Measurements from ENCODE around the gene SKIDA1.
A peak's percentile ranks its signal among the peaks of the same experiment; 100 is the strongest.

SKIDA1 gene

DNA sequence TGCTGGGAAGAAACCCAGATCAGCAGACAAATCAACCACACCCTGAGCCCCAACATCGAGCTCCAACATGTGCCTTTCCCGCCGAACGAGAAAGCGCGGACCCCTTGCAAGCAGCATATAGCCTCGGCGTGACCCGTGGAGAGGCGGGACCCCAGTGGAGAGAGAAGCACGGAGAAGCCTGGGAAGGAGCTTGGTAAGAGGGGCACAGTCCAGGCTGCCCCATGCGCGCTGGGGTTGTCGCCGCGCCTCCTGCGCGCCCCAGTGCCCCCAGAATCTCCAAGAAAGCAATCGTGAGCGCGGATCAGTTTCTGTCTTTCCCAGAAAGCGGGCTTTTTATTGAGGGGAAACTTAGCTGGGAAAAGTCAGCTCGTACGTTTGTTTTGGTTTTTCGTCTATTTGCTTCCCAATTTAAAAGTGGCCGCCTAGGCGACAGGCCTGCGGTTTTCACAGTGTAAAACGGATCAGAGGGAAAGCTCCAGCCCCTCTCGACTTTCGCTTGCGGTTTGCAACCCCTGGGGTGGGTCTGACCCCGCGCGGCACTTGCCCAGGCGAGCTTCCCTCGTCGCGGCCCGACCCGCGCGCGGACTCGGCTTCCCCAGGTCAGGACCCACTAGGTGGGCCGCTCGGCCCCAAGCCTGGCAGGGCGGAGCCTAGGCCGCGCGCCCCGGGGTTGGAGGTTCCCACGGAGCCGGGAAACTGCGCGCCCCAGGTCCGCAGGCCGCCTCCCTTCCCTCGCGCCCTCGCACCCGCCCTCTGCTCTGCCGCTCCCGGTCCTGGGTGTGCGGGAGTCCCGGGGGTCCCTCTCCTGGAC is 31.1 kb downstream of the SKIDA1 start:
- no peak for DNase-seq (ENCODE audit: low read depth)
- H3K4me3 ChIP-seq (ENCODE audit: low read depth, low read length): peak overlapping the region; percentile 74
- TF ChIP-seq, protein P1, sequence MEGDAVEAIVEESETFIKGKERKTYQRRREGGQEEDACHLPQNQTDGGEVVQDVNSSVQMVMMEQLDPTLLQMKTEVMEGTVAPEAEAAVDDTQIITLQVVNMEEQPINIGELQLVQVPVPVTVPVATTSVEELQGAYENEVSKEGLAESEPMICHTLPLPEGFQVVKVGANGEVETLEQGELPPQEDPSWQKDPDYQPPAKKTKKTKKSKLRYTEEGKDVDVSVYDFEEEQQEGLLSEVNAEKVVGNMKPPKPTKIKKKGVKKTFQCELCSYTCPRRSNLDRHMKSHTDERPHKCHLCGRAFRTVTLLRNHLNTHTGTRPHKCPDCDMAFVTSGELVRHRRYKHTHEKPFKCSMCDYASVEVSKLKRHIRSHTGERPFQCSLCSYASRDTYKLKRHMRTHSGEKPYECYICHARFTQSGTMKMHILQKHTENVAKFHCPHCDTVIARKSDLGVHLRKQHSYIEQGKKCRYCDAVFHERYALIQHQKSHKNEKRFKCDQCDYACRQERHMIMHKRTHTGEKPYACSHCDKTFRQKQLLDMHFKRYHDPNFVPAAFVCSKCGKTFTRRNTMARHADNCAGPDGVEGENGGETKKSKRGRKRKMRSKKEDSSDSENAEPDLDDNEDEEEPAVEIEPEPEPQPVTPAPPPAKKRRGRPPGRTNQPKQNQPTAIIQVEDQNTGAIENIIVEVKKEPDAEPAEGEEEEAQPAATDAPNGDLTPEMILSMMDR (IDR thresholded peaks at IDR 0.05; ENCODE audit: low read depth, low read length, missing control alignments): no peak

DNA sequence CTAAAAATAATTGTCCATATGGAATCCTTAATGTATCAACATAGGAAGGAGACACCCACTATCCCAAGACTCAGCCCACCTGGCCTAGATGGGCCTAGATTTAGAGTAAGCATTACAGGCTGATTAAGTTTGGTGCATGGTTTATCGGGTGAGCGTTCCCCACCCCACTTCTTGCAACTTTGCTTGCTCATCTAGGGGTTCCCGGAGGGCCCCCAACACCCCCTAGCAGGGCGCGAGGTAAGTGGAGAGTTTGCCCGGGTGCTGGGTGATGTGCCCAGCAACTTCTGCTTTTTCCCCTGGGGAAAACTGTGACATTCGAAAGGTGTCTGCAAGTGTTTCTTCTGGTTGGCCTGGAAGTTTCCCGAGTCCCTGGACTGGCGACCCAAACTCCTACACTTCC is 31.7 kb downstream of the SKIDA1 start:
- no peak overlapping the region; the same call in 1 of the 2 replicates for H3K4me3 ChIP-seq (ENCODE audit: low read depth, low read length)
- TF ChIP-seq, protein P1 (IDR thresholded peaks at IDR 0.05; ENCODE audit: low read depth, low read length, missing control alignments): no peak
- no peak for DNase-seq (ENCODE audit: low read depth)

DNA sequence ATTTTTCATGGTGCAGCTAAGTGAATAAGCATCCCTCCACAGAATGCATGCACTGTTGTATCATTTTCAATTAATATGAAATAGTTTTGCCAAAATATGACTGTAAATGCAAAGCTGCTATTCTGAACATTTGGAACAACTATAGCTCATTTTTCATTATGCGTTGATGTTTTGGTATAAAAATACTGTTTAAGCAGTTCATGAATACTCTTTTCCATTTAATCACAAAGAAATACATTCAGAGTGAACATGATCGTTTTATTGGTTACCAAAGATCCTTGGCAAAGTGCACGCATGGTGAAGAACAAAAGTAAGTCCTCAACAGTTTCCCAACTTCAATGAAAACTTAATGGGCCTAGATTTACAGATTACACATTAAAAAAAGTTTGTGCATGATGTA is 33.1 kb downstream of the SKIDA1 start:
- H3K4me3 ChIP-seq (ENCODE audit: low read depth, low read length): no peak overlapping the region
- TF ChIP-seq, protein P1 (IDR thresholded peaks at IDR 0.05; ENCODE audit: low read depth, low read length, missing control alignments): no peak
- DNase-seq (ENCODE audit: low read depth): no peak

DNA sequence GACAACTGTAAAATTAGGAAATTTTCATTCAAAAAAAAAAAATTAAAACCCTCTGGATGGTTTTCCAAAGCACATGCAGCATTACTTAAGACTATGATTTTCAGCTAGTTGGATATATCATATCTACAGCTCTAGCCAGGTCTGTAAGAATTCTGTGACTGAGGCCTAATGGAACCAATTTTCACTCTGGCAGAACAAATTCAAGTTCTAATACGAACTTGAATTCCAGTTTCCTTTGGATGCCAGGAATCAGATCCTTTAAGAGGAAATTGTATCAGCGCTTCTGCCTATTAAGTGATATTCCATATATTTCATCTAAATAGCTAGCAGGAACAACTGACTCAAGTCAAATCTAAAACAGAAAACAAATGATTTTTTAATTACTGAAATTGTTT is 34.8 kb downstream of the SKIDA1 start:
- no peak for DNase-seq (ENCODE audit: low read depth)
- no peak overlapping the region for H3K4me3 ChIP-seq (ENCODE audit: low read depth, low read length)
- TF ChIP-seq, protein P1 (IDR thresholded peaks at IDR 0.05; ENCODE audit: low read depth, low read length, missing control alignments): no peak

DNA sequence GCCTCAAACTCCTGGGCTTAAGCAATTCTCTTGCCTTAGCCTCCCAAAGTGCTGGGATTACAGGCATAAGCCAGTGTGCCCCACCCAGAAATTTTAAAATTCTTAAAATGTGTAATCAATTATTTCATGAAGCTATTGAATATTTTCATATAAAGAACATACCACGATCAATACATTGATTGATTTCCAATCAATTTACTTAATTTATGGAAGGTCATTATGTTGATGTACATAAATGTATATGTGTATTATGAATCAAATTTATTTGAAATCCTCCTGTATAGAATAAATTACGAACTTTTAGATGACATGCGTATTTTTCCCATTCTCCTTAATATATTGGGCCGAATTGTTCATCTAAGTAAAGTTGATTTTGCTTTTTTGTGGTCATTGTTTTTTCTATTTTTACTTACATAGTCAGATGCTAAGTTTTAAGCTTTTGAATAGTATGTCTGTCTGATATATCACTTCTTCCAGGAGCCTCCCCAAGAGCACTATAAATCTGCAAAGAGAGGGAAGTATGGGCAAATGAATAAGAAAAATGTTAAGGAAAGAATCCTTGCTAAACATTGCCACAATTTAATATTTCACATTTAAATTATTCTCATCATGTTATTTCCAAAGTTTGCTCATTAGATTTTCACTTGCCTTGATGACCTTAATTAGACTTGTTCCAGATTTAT is 35.3 kb downstream of the SKIDA1 start:
- TF ChIP-seq, protein P1 (IDR thresholded peaks at IDR 0.05; ENCODE audit: low read depth, low read length, missing control alignments): no peak
- H3K4me3 ChIP-seq (ENCODE audit: low read depth, low read length): no peak overlapping the region
- no peak for DNase-seq (ENCODE audit: low read depth)

DNA sequence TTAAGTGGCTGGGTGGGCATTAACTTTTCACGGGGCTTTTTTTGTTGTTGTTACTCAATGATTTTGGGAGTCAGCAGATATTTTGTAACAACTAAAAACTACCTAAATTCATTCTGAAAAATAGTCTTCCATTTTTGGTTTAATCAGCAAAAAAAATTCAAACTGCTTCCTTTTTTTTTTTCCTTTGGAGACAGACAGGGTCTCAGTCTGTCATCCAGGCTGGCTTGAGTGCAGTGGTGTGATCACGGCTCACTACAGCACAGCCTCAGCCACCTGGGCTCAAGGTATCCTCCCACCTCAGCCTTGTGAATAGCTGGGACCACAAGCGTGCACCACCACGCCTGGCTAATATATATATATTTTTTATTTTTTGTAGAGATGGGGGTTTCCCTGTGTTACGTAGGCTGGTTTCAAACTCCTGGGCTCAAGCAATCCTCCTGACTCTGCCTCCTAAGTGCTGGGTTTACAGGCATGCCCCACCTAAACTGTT is 36.5 kb downstream of the SKIDA1 start:
- TF ChIP-seq, protein P1 (IDR thresholded peaks at IDR 0.05; ENCODE audit: low read depth, low read length, missing control alignments): no peak
- no peak overlapping the region for H3K4me3 ChIP-seq (ENCODE audit: low read depth, low read length)
- DNase-seq (ENCODE audit: low read depth): no peak
